Motor neuron (in vitro differentiated cells): ENCODE measurements around the gene KRT17. TPM values are rescaled to one million over a fixed set of nuclear protein-coding genes. Genes with fewer than 3 reads are reported as not detected.
A peak's percentile ranks its signal among the peaks of the same experiment; 100 is the strongest.

ENCODE experiments used
- ATAC-seq, 8 experiments: fragments of 200-7000 bp; cut with Tn5 transposase; replicated peaks in 6 of 8; 2 replicates each; pipeline ENCODE4 v1.8.0; 2021; ENCODE audit warnings: mild to moderate bottlenecking in 8 of 8, moderate library complexity in 8 of 8
- H3K27ac ChIP-seq, 2 donors: fragments of 250-450 bp; sonication (Bioruptor Pico); 2 replicates each; pipeline ENCODE4 v1.9.0; 2021; ENCODE audit warnings: antibody characterized with exemption in 2 of 2, mild to moderate bottlenecking in 2 of 2, moderate library complexity in 1 of 2
- H3K4me1 ChIP-seq, 2 donors: fragments of 250-450 bp; sonication (Bioruptor Pico); replicated peaks in 1 of 2; 2 replicates each; pipeline ENCODE4 v1.6.1; 2021; ENCODE audit warnings: antibody characterized with exemption in 2 of 2, mild to moderate bottlenecking in 2 of 2, moderate library complexity in 1 of 2
- H3K4me3 ChIP-seq, 5 donors: fragments of 250-450 bp; sonication (Bioruptor Pico); 2 replicates each; pipeline ENCODE4 v1.9.0; 2021; ENCODE audit warnings: antibody characterized with exemption in 5 of 5, mild to moderate bottlenecking in 5 of 5, moderate library complexity in 4 of 5
- WGBS, 10 experiments: fragments of 450-650 bp; shearing (Covaris generic); methylation state at CpG; one replicate each; pipeline ENCODE4 v1.0.0; 2022; 5-methylcytosine and 5-hydroxymethylcytosine counted together
- in situ Hi-C, 9 experiments: fragments of 400-800 bp; cut with MboI; loops; one replicate each; pipeline ENCODE4 v1.15.0; 2021; ENCODE audit warnings: low sequenced_read_pairs in 9 of 9, low pct_unique_long_range_greater_than_20kb in 2 of 9; ENCODE audit not compliant: unreplicated experiment in 9 of 9
- total RNA-seq, 8 experiments: library from RNA; unstranded; fragments of 300-600 nt; gene quantifications; 2 replicates each; pipeline versions ENCODE4 v1.2.3 to v1.2.4, GENCODE V29; 2022

Gene KRT17
- total RNA-seq, 8 experiments from 2014 or later: 0.17 to 18.1 (median 5.8) TPM; not detected in 2

DNA sequence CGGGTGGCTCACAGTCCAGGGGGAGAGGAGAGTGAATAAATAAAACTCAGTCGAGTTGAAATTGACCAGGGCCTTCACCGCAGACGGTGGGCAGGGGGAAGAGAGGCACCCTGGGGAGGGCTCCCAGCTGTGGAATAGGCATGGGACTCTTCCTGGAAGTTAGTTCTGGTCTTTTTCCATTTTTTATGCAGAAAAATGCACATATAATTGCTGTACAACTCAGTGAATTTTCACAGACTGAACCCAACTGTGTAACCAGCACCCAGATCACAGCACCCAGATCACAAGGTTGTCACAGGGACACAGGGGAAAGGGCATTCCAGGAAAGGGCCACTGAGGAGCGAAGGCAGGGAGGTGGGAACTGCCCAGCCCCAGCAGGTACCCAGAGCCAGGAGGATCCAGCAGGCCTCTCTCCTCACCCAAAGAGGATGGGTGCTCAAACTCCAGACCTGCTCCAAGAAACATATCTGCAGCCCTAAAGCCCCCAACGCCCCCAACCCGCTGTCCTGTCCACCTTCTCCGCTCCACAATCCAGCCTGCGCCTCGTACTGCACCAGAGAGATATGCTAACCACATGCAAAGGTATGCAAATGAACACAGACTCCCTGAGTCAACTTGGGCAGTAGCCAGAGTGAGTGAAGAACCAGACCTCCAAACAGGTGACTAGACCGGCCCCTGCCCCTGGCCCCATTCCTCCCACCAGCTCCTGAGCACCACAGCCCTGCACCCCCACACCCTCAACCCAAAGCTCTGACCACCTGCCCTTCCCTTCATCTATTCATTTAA lies 35.2 kb upstream of the KRT17 start:
- Histone ChIP-seq H3K4me3 (no peak overlapping the region), H3K4me1 (peaks cover 10 to 13% of the 10 kb centered on the region in 2 donors), H3K27ac (no peak overlapping the region)
- WGBS, 10 experiments: 0 to 69% (median 27%) methylated on average over 1 to 8 of the region's 11 CpGs; no CpG with 5 or more reads in 4 of the 10 experiments
- ATAC-seq: peak in 3 of 8 experiments; percentile 60 to 69 (median 60)
- in situ Hi-C loops: loop anchor here (5.0 to 25.0 kb wide), 9 partner anchors 97 to 1047 kb away; partner anchors contain the start of genes KRT10 (in 3 of the 9), KRT9 (in 2 of the 9) and KRT12 (in 1 of the 9)

DNA sequence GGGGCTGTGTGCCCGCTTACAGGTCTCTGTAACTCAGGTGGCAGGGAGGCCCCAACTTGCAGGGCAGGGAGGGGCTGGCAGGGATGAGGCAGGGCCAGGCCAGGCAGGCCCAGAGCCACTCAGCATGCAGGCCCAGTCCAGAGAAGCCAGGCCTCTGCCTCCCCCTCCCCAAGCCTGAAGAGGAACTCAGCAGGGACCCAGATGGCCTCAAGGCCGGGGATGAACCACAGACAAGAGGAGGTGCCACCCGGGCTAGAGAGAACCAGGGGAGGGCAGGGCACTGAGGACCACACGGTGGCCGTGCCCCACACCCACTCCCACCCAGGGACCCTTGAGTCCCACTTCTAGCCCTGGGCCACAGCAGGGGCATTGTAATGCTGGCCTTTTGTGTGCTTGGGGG lies 34.5 kb upstream of the KRT17 start:
- H3K4me1 ChIP-seq: peaks cover 10 to 13% of the 10 kb centered on the region in 2 donors
- in situ Hi-C loops: loop anchor here (10.0 to 25.0 kb wide), 6 partner anchors 97 to 1047 kb away; partner anchors contain the start of genes KRT10 (in 3 of the 9), KRT9 (in 2 of the 9) and KRT12 (in 1 of the 9)

DNA sequence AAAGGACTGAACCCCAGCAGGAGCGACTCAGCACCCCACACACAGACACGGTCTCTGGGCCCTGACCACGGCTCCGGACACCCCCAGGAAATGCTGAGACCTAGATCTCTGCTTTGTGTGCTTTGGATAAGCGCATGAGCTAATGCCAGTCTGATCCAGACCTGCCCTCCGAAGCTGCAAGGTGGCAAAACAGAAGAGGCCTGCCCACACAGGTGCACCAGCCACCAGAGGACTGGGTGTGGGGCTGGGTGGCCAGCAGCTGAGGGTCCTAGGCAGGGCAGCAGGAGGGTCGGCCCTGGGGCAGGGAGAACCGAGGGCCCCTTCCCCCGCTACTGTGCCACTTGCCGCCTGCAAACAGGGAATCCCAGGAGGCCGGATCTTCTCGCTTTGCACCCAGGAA lies 33.6 kb upstream of the KRT17 start:
- ATAC-seq: no peak
- in situ Hi-C loops: loop anchor here (10.0 to 25.0 kb wide), 6 partner anchors 96 to 1046 kb away; partner anchors contain the start of genes KRT10 (in 3 of the 9), KRT9 (in 2 of the 9) and KRT12 (in 1 of the 9)
- 20 to 100% (median 55%) methylated on average over 1 to 2 of the region's 12 CpGs; no CpG with 5 or more reads in 6 of the 10 experiments for WGBS, 10 experiments
- peaks cover 10 to 13% of the 10 kb centered on the region in 2 donors for H3K4me1 ChIP-seq
- H3K4me3 ChIP-seq: no peak overlapping the region
- no peak overlapping the region for H3K27ac ChIP-seq

More for the DNA sequence above, 34.5 kb upstream of the KRT17 start:
- H3K27ac ChIP-seq: no peak overlapping the region
- H3K4me3 ChIP-seq: no peak overlapping the region
- no peak for ATAC-seq
- 40% methylated on average over 1 of the region's 5 CpGs; no CpG with 5 or more reads in 9 of the 10 experiments for WGBS, 10 experiments

DNA sequence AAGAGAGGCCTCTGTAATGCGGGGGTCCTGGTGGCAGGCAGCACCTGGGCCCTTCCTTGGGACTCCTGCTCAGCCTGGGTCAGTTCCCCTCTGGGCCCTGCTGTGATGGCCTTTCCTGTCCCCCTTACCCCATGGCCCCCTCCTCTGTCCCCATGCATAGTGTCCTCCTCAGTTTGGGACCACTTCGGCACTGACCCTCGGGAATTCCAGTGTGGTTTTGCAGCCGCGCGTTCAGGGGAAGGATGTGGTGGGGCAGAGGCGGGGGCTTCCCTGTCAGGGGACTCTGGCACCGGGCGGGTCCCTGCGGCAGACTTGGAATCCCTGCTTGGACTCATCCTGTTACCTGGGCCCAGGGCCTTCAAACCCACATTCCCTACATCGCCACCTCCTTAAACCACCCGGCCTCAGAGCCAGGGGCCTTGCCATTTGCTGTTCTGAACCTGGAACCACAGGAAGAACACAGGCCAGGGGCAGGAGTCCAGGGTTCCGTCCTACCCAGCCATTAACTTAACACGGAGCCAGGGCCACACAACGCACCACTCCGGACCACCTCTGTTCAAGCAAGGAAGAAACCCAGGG lies 32.9 kb upstream of the KRT17 start:
- 0 to 100% methylated on average over 1 of the region's 16 CpGs; no CpG with 5 or more reads in 8 of the 10 experiments for WGBS, 10 experiments
- H3K4me1 ChIP-seq: peaks cover 10 to 13% of the 10 kb centered on the region in 2 donors
- no peak overlapping the region for H3K4me3 ChIP-seq
- ATAC-seq: no peak
- in situ Hi-C loops: loop anchor here (10.0 to 25.0 kb wide), 6 partner anchors 95 to 1045 kb away; partner anchors contain the start of genes KRT10 (in 3 of the 9), KRT9 (in 2 of the 9) and KRT12 (in 1 of the 9)
- H3K27ac ChIP-seq: no peak overlapping the region

DNA sequence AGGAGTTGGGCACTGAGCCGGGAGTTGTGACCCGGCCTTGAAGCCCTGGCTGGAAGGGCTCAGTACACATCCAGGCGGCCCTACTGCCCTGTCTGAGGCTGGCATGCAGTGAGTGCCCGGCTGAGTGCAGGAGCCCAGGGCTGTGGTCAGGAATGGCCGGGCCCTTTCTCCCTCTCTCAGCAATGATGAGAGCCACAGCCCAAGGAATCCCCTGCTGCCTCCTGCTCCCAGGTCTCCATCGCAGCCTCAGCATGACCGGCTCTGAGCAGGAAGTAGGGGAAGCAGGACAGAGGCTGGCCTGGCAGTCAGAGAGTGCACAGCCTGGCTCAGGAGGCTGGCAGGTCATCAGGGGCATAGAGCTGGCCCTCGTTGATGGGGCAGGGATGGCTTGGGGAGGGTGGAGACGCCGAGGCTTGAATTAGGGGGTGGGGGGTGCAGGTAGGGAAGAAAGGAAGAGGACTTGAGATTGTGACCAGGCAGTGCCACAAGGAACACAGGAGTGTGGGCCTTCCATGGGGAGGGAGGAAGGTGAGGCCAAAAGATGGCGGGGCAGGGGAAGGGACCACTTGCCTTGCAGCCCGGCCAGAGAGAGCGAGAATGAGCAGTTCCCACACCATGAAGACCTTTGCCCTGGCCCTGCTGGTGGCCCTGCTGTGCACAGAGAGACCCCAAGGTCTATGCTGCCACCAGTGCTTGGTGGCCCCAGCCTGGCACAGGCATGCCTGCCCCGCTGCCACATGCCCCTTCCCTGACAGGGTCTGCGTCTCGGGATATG lies 32.1 kb upstream of the KRT17 start:
- Histone ChIP-seq H3K4me1 (peaks cover 10 to 13% of the 10 kb centered on the region in 2 donors), H3K4me3 (no peak overlapping the region), H3K27ac (no peak overlapping the region)
- ATAC-seq: peak in 3 of 8 experiments; percentile 2 to 24 (median 10)
- 85 to 98% (median 92%) methylated on average over 2 to 8 of the region's 16 CpGs; no CpG with 5 or more reads in 7 of the 10 experiments for WGBS, 10 experiments
- in situ Hi-C loops: loop anchor here (10.0 to 25.0 kb wide), 6 partner anchors 94 to 1044 kb away; partner anchors contain the start of genes KRT10 (in 3 of the 9), KRT9 (in 2 of the 9) and KRT12 (in 1 of the 9)

DNA sequence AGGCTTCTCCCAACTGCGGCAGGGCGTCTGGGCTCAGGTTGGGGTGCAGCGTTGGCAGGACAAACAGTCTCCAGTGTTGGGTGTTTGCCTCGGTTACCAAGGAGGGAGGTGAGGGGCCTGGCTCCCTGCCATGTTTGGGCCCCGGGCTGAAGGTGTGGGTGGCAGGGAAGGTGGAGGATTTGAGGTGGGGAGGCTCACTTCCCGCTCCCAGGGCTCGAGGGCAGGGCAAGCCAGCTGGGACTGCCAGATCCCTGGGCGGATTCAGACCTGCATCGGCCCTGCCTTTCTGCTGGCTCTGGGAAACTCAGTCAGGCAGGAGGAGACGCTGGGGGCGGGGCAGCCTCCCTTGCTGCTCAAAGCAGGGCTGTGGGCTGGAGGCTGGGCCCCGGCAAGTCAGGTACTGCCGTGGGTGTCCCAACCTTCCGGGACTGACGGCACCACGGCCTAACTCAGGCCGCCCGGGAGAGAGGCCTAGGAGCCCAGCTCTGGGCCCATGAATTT lies 31.3 kb upstream of the KRT17 start:
- WGBS, 10 experiments: 100% methylated on average over 2 of the region's 18 CpGs; no CpG with 5 or more reads in 9 of the 10 experiments
- peaks cover 10 to 13% of the 10 kb centered on the region in 2 donors for H3K4me1 ChIP-seq
- no peak overlapping the region for H3K4me3 ChIP-seq
- in situ Hi-C loops: loop anchor here (10.0 to 25.0 kb wide), 6 partner anchors 93 to 1043 kb away; partner anchors contain the start of genes KRT10 (in 3 of the 9), KRT9 (in 2 of the 9) and KRT12 (in 1 of the 9)
- H3K27ac ChIP-seq: no peak overlapping the region
- ATAC-seq: peak; percentile 43 to 75 (median 64)

DNA sequence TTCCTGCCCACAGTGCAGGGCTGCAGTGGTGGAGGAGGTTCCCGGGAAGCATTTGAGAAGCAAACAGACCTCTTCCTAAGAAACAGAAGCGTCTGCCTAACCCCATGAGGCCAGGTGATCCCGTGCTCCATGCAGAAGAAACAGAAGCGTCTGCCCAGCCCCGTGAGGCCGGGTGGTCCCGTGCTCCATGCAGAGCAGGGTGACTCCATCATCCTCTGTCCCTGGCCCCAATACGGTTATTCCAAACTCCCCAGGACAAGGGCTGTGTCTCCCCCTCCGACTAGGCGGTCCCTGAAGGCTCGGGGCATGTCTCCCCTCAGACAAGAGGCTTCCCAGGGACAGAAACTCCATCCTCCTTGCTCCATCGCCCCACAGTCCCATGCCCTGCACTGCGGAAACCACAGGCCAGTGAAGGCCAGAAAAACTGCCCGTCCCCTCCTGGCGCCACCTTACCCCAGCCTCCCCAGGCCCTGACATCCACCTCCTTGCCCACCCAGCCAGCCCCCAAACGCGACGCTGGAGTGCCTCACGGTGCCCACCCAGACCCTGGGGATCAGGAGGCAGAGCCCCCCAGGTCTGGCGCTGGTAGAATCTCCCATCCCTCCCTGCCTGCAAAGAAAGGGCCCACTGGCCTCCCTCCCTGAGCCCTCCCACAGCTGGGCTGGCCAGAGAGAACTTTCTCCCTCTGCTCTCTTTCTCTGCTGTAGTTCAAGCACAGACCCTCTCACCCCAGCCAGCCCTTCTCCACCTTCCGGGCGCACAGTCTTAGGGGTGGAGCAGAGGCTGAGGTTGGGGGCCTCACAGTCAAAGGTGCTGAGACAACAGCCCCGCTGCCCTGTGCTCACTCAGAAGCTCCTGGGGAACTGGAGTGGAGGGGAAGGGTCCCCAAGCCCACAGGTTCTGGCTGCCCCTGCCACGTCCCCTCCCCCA lies 30.6 kb upstream of the KRT17 start:
- ATAC-seq: peak in 6 of 8 experiments; percentile 0 to 22 (median 4)
- 60 to 100% (median 88%) methylated on average over 1 to 6 of the region's 24 CpGs; no CpG with 5 or more reads in 4 of the 10 experiments for WGBS, 10 experiments
- Histone ChIP-seq H3K4me3 (no peak overlapping the region), H3K27ac (no peak overlapping the region), H3K4me1 (peaks cover 10 to 13% of the 10 kb centered on the region in 2 donors)
- in situ Hi-C loops: loop anchor here (10.0 to 25.0 kb wide), 6 partner anchors 93 to 1043 kb away; partner anchors contain the start of genes KRT10 (in 3 of the 9), KRT9 (in 2 of the 9) and KRT12 (in 1 of the 9)

DNA sequence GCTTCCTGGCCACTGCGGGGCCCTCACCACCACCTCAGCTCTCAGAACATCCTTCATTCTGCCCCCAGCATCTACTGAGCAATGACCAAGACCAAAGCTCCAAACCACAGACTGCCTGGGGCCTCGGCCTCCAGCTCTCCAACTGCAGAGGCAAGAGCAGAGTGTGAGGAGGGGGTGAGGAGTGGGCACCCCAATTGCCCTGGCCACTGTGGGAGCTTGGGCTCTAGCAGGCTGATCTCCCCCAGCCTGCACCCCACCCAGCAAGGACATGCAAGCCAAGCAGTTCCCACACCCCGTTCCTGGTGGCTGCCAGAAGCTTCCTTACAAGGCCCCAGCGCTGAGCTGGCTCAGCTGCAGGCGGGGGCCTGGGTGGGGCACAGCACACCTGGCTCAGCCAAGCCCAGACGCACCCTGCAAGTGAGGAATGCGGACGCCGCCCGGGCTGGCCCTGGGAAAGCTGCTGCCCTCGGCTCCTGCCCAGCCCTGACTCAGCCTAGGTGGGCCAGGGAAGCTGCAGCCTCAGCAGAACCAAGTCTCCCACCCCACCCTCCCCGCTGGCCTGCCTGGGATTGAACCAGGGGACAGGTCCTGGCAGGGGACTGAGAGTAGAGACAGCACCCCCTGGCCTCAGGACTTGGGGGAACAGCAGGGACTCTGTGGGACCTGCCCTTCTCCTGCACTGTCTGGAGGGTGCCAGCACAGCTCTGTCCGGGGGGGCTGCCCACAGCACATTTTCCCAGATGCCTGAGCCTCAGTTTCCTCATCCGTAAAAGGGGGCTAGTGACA lies 29.7 kb upstream of the KRT17 start:
- in situ Hi-C loops: loop anchor here (10.0 to 25.0 kb wide), 6 partner anchors 92 to 1042 kb away; partner anchors contain the start of genes KRT10 (in 3 of the 9), KRT9 (in 2 of the 9) and KRT12 (in 1 of the 9)
- peak in 3 of 8 experiments; percentile 23 to 53 (median 38) for ATAC-seq
- peaks cover 10 to 13% of the 10 kb centered on the region in 2 donors for H3K4me1 ChIP-seq
- 63 to 100% (median 90%) methylated on average over 1 to 2 of the region's 14 CpGs; no CpG with 5 or more reads in 7 of the 10 experiments for WGBS, 10 experiments
- no peak overlapping the region for H3K4me3 ChIP-seq
- no peak overlapping the region for H3K27ac ChIP-seq

DNA sequence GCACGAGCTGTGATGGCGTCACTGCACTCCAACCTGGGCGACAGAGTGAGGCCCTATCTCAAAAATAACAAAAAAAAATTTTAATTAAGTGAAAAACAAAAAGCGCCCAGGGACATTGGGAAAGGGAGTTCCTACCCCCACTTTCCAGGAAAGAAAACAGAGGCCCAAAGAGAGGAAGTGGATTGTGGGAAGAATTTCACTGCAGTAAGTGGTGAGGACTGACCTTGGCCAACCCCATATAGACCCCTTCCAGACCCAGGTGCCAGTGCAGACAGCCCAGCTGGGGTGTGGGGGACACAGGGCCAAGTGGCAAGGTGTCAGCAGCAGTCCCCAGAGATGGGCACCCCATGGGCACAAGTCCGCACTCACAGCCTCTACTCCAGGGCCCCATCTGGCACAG lies 29.0 kb upstream of the KRT17 start:
- 53 to 100% (median 90%) methylated on average over 1 to 5 of the region's 5 CpGs; no CpG with 5 or more reads in 1 of the 10 experiments for WGBS, 10 experiments

DNA sequence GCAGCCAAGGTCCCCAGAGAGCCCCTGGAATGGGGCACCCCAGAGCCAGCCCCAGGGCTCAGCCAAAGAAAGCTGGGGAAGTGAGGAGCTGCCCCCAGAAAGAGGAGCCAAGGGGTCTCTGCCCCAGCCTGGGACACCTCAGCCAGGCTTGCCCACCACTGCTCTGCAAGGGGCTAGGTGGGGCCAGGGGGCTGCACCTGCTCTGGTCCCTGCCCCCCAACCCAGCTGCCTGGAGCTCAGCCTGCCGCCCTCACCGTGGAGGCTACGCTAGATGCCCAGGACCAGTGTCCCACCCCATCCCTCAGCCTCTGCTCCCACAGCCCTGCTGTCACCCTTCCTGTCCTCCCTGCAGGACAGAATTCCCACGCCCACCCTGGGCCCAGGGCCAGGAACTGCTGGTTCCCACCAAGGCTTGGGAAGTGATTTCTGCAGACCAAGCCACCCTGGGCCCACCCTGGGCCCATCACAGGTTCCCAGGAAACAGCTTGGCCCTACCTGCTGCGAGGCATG lies 28.1 kb upstream of the KRT17 start:
- ATAC-seq: no peak
- peaks cover 10 to 13% of the 10 kb centered on the region in 2 donors for H3K4me1 ChIP-seq
- H3K4me3 ChIP-seq: no peak overlapping the region
- in situ Hi-C loops: loop anchor here (10.0 to 25.0 kb wide), 6 partner anchors 90 to 1040 kb away; partner anchors contain the start of genes KRT10 (in 3 of the 9), KRT9 (in 2 of the 9) and KRT12 (in 1 of the 9)
- no peak overlapping the region for H3K27ac ChIP-seq
- no CpG with 5 or more reads among the region's 5 CpGs for WGBS, 10 experiments

More for the DNA sequence above, 29.0 kb upstream of the KRT17 start:
- Histone ChIP-seq H3K4me1 (peaks cover 10 to 13% of the 10 kb centered on the region in 2 donors), H3K27ac (no peak overlapping the region), H3K4me3 (no peak overlapping the region)
- in situ Hi-C loops: loop anchor here (10.0 to 25.0 kb wide), 6 partner anchors 91 to 1041 kb away; partner anchors contain the start of genes KRT10 (in 3 of the 9), KRT9 (in 2 of the 9) and KRT12 (in 1 of the 9)
- no peak for ATAC-seq
